Keratinocyte (primary cell): ENCODE measurements around the gene LONP2. TPM values are rescaled to one million over a fixed set of nuclear protein-coding genes. Genes with fewer than 3 reads are reported as not detected.

ENCODE experiments used
- DNase-seq: peaks from one replicate; pipeline ENCODE4 v3.0.0-alpha.2; 2011; ENCODE audit warnings: low read depth, missing footprints, low spot score
- FAIRE-seq: peaks from 2 replicates; lab custom pipeline; 2011; peaks lifted over from hg19 to GRCh38; lab: Jason Lieb, UNC
- H2AFZ ChIP-seq: 2 replicates; pipeline ENCODE4 v1.6.0; 2012; ENCODE audit warnings: low read length, control low read depth, inconsistent platforms; ENCODE audit not compliant: control insufficient read depth
- H3K27ac ChIP-seq: 2 replicates; pipeline ENCODE4 v1.5.1; 2011; ENCODE audit warnings: low read length; ENCODE audit not compliant: control insufficient read depth, insufficient read depth
- H3K27me3 ChIP-seq: 3 replicates; pipeline ENCODE4 v1.6.0; 2011; ENCODE audit warnings: low read length; ENCODE audit not compliant: control insufficient read depth, insufficient read depth; ENCODE audit errors: extremely low read depth
- H3K36me3 ChIP-seq, 2 experiments: 2 replicates in 1 of 2; 3 replicates in 1 of 2; pipeline ENCODE4 v1.5.1; 2011; ENCODE audit warnings: low read length in 2 of 2, mild to moderate bottlenecking in 1 of 2; ENCODE audit not compliant: control insufficient read depth in 2 of 2, insufficient read depth in 2 of 2; ENCODE audit errors: extremely low read depth in 1 of 2
- H3K4me1 ChIP-seq: 3 replicates; pipeline ENCODE4 v1.5.1; 2011; ENCODE audit warnings: low read length; ENCODE audit not compliant: control insufficient read depth, insufficient read depth; ENCODE audit errors: extremely low read depth
- H3K4me2 ChIP-seq: 3 replicates; pipeline ENCODE4 v1.6.0; 2011; ENCODE audit warnings: low read depth, low read length; ENCODE audit not compliant: control insufficient read depth, insufficient read depth; ENCODE audit errors: extremely low read depth
- H3K4me3 ChIP-seq, 3 experiments: fragments of 200-600 bp in 1 of 3; sonication (generic) in 1 of 3; 2 replicates in 2 of 3; 3 replicates in 1 of 3; pipeline ENCODE4 v1.5.1; 2011 to 2016; ENCODE audit warnings: low read length in 3 of 3, mild to moderate bottlenecking in 3 of 3, control low read depth in 2 of 3, inconsistent platforms in 1 of 3, low read depth in 1 of 3, mixed read lengths in 1 of 3, mixed run types in 1 of 3, moderate library complexity in 1 of 3; ENCODE audit not compliant: control insufficient read depth in 2 of 3, insufficient read depth in 2 of 3; ENCODE audit errors: extremely low read depth in 1 of 3
- H3K79me2 ChIP-seq: 2 replicates; pipeline ENCODE4 v1.6.0; 2012; ENCODE audit warnings: low read length; ENCODE audit not compliant: control insufficient read depth, insufficient read depth
- H3K9ac ChIP-seq: 3 replicates; pipeline ENCODE4 v1.6.0; 2011; ENCODE audit warnings: low read length; ENCODE audit not compliant: control insufficient read depth, insufficient read depth; ENCODE audit errors: extremely low read depth
- H3K9me1 ChIP-seq: 3 replicates; pipeline ENCODE4 v1.6.0; 2011; ENCODE audit warnings: low read length; ENCODE audit not compliant: control insufficient read depth, insufficient read depth; ENCODE audit errors: extremely low read depth
- H3K9me3 ChIP-seq: 2 replicates; pipeline ENCODE4 v1.5.1; 2012; ENCODE audit warnings: low read depth, low read length; ENCODE audit not compliant: control insufficient read depth
- H4K20me1 ChIP-seq: 3 replicates; pipeline ENCODE4 v1.6.0; 2011; ENCODE audit warnings: low read length; ENCODE audit not compliant: control insufficient read depth, insufficient read depth; ENCODE audit errors: extremely low read depth
- CTCF ChIP-seq, 3 experiments: IDR thresholded peaks in 1 of 3; conservative IDR thresholded peaks in 1 of 3; optimal IDR thresholded peaks in 1 of 3; 2 replicates in 2 of 3; 3 replicates in 1 of 3; pipeline versions ENCODE3 to v1.5.1; 2011; ENCODE audit warnings: low read length in 3 of 3, mild to moderate bottlenecking in 3 of 3, moderate library complexity in 2 of 3, control low read depth in 1 of 3, inconsistent platforms in 1 of 3; ENCODE audit not compliant: insufficient read depth in 2 of 3; ENCODE audit errors: extremely low read depth in 1 of 3
- EZH2 ChIP-seq: IDR thresholded peaks from one replicate; pipeline ENCODE4 v1.6.1; 2012; ENCODE audit warnings: inconsistent platforms, mild to moderate bottlenecking, low read length, moderate library complexity
- dilution Hi-C: fragments of 300-500 bp; cut with MboI; formaldehyde crosslinking; loops from one replicate; pipeline ENCODE4 v1.7.0; 2020; ENCODE audit warnings: low sequenced_read_pairs; ENCODE audit not compliant: extremely low pct_ligation_motif_present
- polyA plus RNA-seq, 5 experiments: library from polyadenylated mRNA; depleted of rRNA in 3 of 5; stranded (reverse) in 3 of 5; stranded (forward) in 1 of 5; unstranded in 1 of 5; fragments of >200 nt; gene quantifications; 1 replicate in 1 of 5; 2 replicates in 3 of 5; 3 replicates in 1 of 5; pipeline versions ENCODE4 v1.2.1 to v1.2.3, GENCODE V29; 2011 to 2012; ENCODE audit warnings: missing spikeins in 2 of 5, low read depth in 1 of 5, low replicate concordance in 1 of 5

Gene LONP2
- polyA plus RNA-seq, 1 donor (not counting 4 experiments of a cell fraction or from before 2014, with no cell fraction given) = 49.4 TPM

DNA sequence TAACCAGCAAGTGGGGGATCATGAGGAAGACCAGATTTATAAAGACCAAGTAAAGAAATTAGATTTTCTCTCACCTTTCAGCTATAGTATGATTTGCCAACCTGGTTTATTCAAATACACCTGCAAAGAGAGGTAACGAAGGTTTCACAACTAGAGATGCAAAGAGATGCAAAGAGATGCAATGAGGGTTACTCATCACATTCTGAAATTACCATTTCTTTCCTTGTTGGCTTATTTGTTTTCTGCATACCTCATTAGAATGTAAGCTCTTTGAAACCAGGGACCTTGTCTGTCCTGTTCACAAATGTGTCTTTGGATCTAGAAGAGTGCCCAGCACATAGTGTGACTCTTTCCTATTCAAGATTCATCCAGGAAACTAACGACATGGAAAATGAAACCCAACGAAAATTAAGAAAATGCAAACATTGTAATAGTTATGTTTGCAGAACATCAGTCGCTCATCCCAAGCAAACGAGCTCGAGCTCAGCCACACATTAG lies 9.0 kb upstream of the LONP2 start:
- H3K27me3 ChIP-seq = no peaks in the 10 kb centered on the region
- DNase-seq (no peak), FAIRE-seq (no peak)
- no peaks in the 10 kb centered on the region for H3K36me3 ChIP-seq
- no peaks in the 10 kb centered on the region for H3K79me2 ChIP-seq
- no peak overlapping the region for H2AFZ ChIP-seq
- no peak overlapping the region for H3K27ac ChIP-seq
- dilution Hi-C loops = no loop called here
- no peaks in the 10 kb centered on the region for H3K9me1 ChIP-seq
- H3K4me2 ChIP-seq = no peak overlapping the region
- H3K4me1 ChIP-seq = no peaks in the 10 kb centered on the region
- H3K9ac ChIP-seq = no peak overlapping the region
- H4K20me1 ChIP-seq = no peaks in the 10 kb centered on the region
- no peak for TF ChIP-seq EZH2
- no peak for TF ChIP-seq CTCF (optimal IDR thresholded peaks at IDR 0.05 in 1 of 3, IDR thresholded peaks at IDR 0.05 in 1 of 3, conservative IDR thresholded peaks at IDR 0.05 in 1 of 3; ENCODE audit: extremely low read depth in 1 of 3, insufficient read depth in 2 of 3, low read length in 3 of 3)
- no peak overlapping the region for H3K4me3 ChIP-seq
- H3K9me3 ChIP-seq = no peaks in the 10 kb centered on the region

DNA sequence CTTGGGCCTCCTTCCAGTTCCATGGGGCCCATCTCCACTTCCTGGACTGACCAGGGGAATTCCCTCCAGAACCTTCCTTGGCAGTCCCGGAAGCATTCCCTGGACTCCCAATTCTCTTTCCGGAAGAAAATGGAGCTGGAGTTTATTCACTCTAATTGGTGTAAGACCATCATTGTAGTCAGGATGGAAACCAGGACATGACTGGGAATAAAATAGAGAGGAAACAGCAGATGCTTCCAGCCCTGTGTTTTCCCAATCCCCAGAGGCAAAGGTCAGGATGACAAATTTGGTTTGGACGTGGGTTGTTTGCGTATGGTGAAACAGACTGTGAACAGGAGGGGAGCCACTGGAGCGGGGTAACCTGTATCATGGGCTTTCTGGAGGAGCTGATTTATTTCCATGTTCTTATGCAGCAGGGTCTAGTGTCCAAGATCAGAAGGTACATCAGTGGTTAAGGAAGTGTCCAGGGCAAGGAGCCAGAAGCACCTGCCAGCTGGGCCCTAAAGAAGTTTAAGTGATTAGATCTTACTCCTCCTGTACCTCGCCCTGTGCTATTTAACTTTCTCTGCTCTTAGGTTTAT lies 8.5 kb upstream of the LONP2 start:
- H3K4me2 ChIP-seq = no peak overlapping the region

More for the DNA sequence above, 8.5 kb upstream of the LONP2 start:
- Histone ChIP-seq H3K27ac (no peak overlapping the region), H2AFZ (no peak overlapping the region), H3K9me3 (no peaks in the 10 kb centered on the region), H3K4me1 (no peaks in the 10 kb centered on the region), H4K20me1 (no peaks in the 10 kb centered on the region), H3K9me1 (no peaks in the 10 kb centered on the region), H3K79me2 (no peaks in the 10 kb centered on the region), H3K9ac (no peak overlapping the region), H3K36me3 (no peaks in the 10 kb centered on the region), H3K4me3 (no peak overlapping the region), H3K27me3 (no peaks in the 10 kb centered on the region)
- no peak for FAIRE-seq
- no peak for TF ChIP-seq EZH2
- no peak for TF ChIP-seq CTCF (optimal IDR thresholded peaks at IDR 0.05 in 1 of 3, IDR thresholded peaks at IDR 0.05 in 1 of 3, conservative IDR thresholded peaks at IDR 0.05 in 1 of 3; ENCODE audit: extremely low read depth in 1 of 3, insufficient read depth in 2 of 3, low read length in 3 of 3)
- no peak for DNase-seq
- dilution Hi-C loops = no loop called here
